SK-N-MC (cell line): ENCODE results near the gene CBLIF.
"Not testable (repeated sequence)": the region's sequence is repeated elsewhere in the genome, so short reads cannot be mapped to it uniquely, and the experiment has no call there.

ENCODE experiments used
- DNase-seq: peaks from one replicate; pipeline ENCODE4 v3.0.0-alpha.2; 2011; ENCODE audit warnings: low read depth, low spot score
- H3K27ac ChIP-seq: fragments of 200-600 bp; sonication (generic); 2 replicates; pipeline ENCODE4 v1.5.1; 2016; ENCODE audit warnings: mixed run types
- H3K36me3 ChIP-seq: fragments of 200-600 bp; sonication (generic); 2 replicates; pipeline ENCODE4 v1.6.1; 2017; ENCODE audit warnings: antibody characterized with exemption, low read length, mixed read lengths; ENCODE audit not compliant: insufficient read depth
- H3K4me3 ChIP-seq: fragments of 200-600 bp; sonication (generic); 2 replicates; pipeline ENCODE4 v1.5.1; 2016
- H3K9ac ChIP-seq: fragments of 200-600 bp; sonication (generic); 2 replicates; pipeline ENCODE4 v1.8.0; 2017; ENCODE audit warnings: mixed run types, mixed read lengths; ENCODE audit not compliant: insufficient read length
- H3K9me3 ChIP-seq: fragments of 200-600 bp; sonication (generic); 2 replicates; pipeline ENCODE4 v1.6.1; 2017; ENCODE audit warnings: low read depth, mild to moderate bottlenecking, antibody characterized with exemption, low read length, moderate library complexity, mixed read lengths
- EZH2 ChIP-seq: fragments of 200-600 bp; sonication (generic); IDR thresholded peaks from one replicate; pipeline ENCODE4 v1.6.1; 2017; ENCODE audit warnings: antibody characterized with exemption
- FOXP2 ChIP-seq: optimal IDR thresholded peaks from 2 replicates; pipeline ENCODE3; 2011; ENCODE audit warnings: mild to moderate bottlenecking, moderate library complexity; ENCODE audit not compliant: insufficient read depth; ENCODE audit errors: extremely low read length, control extremely low read depth
- POLR2AphosphoS5 ChIP-seq: IDR thresholded peaks from 2 replicates; pipeline ENCODE4 v1.6.1; 2012; ENCODE audit warnings: mild to moderate bottlenecking, low read depth, low read length, borderline replicate concordance

Gene CBLIF

GRCh38 chr11:59801160-59801706 is 44.1 kb downstream of the CBLIF start:
- DNase-seq = no peak
- no peak overlapping the region for H3K4me3 ChIP-seq
- H3K9ac ChIP-seq = no peak overlapping the region
- no peaks in the 10 kb centered on the region for H3K9me3 ChIP-seq
- H3K36me3 ChIP-seq = peaks cover 6% of the 10 kb centered on the region
- H3K27ac ChIP-seq = no peak overlapping the region
- TF ChIP-seq EZH2 (no peak), FOXP2 (no peak), POLR2AphosphoS5 (no peak)

- no peaks in the 10 kb centered on the region for H3K9me3 ChIP-seq
- TF ChIP-seq POLR2AphosphoS5 (no peak), FOXP2 (no peak), EZH2 (no peak)
- no peak overlapping the region for H3K4me3 ChIP-seq
- H3K27ac ChIP-seq = no peak overlapping the region
- H3K36me3 ChIP-seq = 0 out of 2 replicates have a peak, but pooled peaks cover under 1% of the 10 kb centered on the region
- DNase-seq = no peak
- no peak overlapping the region for H3K9ac ChIP-seq
These were observed 44.8 kb downstream of the CBLIF start for GRCh38 chr11:59800390-59801025.

DNA sequence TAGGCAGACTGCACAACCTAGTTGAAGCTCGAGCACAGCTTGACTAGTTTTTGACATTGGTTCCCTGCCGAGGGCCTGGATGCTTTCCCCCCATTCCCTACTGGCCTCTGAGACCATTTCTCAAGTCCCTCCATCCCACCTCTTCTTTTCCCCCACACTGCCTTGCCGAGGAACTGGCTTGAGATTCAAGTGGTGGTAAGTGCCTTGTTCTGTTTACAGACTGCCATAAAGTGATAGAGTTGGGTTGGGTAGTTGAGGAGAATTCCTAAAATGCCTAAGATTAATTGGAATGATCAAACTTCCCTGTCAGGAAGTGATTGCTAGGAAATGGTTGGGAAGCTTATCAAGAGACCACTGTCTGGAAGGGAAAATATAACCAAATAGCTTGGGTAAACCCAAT is 50.9 kb downstream of the CBLIF start:
- Histone ChIP-seq H3K27ac (no peak overlapping the region), H3K4me3 (no peak overlapping the region), H3K9ac (no peak overlapping the region), H3K36me3 (no peaks in the 10 kb centered on the region), H3K9me3 (no peaks in the 10 kb centered on the region)
- TF ChIP-seq POLR2AphosphoS5 (no peak), EZH2 (no peak), FOXP2 (no peak)
- no peak for DNase-seq

DNA sequence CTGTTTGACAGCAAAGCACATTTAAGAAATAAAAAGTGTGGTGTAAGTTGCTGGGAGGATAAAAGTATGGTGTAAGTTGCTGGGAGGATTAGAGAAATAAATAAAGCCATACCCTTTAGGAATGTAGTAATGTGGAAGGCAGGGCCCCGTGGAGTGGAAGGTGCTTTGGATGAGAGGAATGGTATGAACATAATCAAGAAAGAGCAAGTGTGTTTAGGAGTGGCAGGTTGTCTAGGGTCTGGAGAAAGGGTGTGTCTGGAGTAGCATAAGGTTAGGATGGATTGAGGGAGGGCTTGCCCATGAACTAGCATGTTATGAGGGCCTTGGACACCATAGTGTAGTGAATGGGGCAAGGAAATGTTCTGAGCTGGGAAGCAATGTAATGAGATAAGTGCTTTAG is 52.8 kb downstream of the CBLIF start:
- Histone ChIP-seq H3K36me3 (no peaks in the 10 kb centered on the region), H3K9ac (no peak overlapping the region)
- DNase-seq = no peak

GRCh38 chr11:59791639-59792038 is 53.7 kb downstream of the CBLIF start:
- TF ChIP-seq FOXP2 = no peak
- TF ChIP-seq EZH2 = no peak
- TF ChIP-seq POLR2AphosphoS5 = no peak
- no peak overlapping the region for H3K4me3 ChIP-seq
- no peak for DNase-seq
- H3K27ac ChIP-seq = no peak overlapping the region
- H3K9ac ChIP-seq = no peak overlapping the region
- no peaks in the 10 kb centered on the region for H3K36me3 ChIP-seq
- no peaks in the 10 kb centered on the region for H3K9me3 ChIP-seq

More for the DNA sequence above, 52.8 kb downstream of the CBLIF start:
- Histone ChIP-seq H3K9me3 (no peaks in the 10 kb centered on the region), H3K27ac (no peak overlapping the region), H3K4me3 (no peak overlapping the region)
- TF ChIP-seq FOXP2 (no peak), POLR2AphosphoS5 (no peak), EZH2 (no peak)

GRCh38 chr11:59787816-59788215 is 57.5 kb downstream of the CBLIF start:
- Histone ChIP-seq H3K36me3 (no peaks in the 10 kb centered on the region), H3K4me3 (no peak overlapping the region), H3K9ac (no peak overlapping the region), H3K27ac (no peak overlapping the region), H3K9me3 (no peaks in the 10 kb centered on the region)
- no peak for DNase-seq
- TF ChIP-seq FOXP2 (no peak), POLR2AphosphoS5 (no peak), EZH2 (no peak)

- no peaks in the 10 kb centered on the region for H3K9me3 ChIP-seq
- no peak overlapping the region for H3K27ac ChIP-seq
- no peak overlapping the region for H3K9ac ChIP-seq
- TF ChIP-seq EZH2 = no peak
- TF ChIP-seq FOXP2 = no peak
- TF ChIP-seq POLR2AphosphoS5 = no peak
- H3K36me3 ChIP-seq = no peaks in the 10 kb centered on the region
- no peak overlapping the region for H3K4me3 ChIP-seq
- DNase-seq = no peak
These were observed 58.1 kb downstream of the CBLIF start for GRCh38 chr11:59787255-59787588.

- H3K9ac ChIP-seq = no peak overlapping the region
- no peaks in the 10 kb centered on the region for H3K9me3 ChIP-seq
- H3K4me3 ChIP-seq = no peak overlapping the region
- H3K27ac ChIP-seq = no peak overlapping the region
- no peak for TF ChIP-seq EZH2
- TF ChIP-seq FOXP2 = no peak
- no peak for TF ChIP-seq POLR2AphosphoS5
- DNase-seq = no peak
- H3K36me3 ChIP-seq = no peaks in the 10 kb centered on the region
These were observed 59.5 kb downstream of the CBLIF start for GRCh38 chr11:59785818-59786217.

GRCh38 chr11:59784441-59784840 is 60.9 kb downstream of the CBLIF start:
- H3K9me3 ChIP-seq, H3K9ac ChIP-seq, H3K27ac ChIP-seq, DNase-seq, H3K36me3 ChIP-seq, H3K4me3 ChIP-seq: not testable (repeated sequence)
